HG02970 (cell line): Measurements from ENCODE around the gene SCFD1.
"Not testable (repeated sequence)": the region's sequence is repeated elsewhere in the genome, so short reads cannot be mapped to it uniquely, and the experiment has no call there.

Experiments
- ATAC-seq: cut with Tn5 transposase; IDR thresholded peaks from one replicate; pipeline ENCODE4 v1.9.1; 2021; ENCODE audit warnings: mild to moderate bottlenecking, moderate library complexity, moderate number of reproducible peaks; ENCODE audit not compliant: unreplicated experiment, low FRiP score

The SCFD1 gene, protein sequence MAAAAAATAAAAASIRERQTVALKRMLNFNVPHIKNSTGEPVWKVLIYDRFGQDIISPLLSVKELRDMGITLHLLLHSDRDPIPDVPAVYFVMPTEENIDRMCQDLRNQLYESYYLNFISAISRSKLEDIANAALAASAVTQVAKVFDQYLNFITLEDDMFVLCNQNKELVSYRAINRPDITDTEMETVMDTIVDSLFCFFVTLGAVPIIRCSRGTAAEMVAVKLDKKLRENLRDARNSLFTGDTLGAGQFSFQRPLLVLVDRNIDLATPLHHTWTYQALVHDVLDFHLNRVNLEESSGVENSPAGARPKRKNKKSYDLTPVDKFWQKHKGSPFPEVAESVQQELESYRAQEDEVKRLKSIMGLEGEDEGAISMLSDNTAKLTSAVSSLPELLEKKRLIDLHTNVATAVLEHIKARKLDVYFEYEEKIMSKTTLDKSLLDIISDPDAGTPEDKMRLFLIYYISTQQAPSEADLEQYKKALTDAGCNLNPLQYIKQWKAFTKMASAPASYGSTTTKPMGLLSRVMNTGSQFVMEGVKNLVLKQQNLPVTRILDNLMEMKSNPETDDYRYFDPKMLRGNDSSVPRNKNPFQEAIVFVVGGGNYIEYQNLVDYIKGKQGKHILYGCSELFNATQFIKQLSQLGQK

GRCh38 chr14:30621940-30622830, at the start of gene SCFD1:
Gene SCFD1 (plus strand): TSS chr14:30622319. CDS start chr14:30622339, 20 bp downstream.
- ATAC-seq: peak; percentile 93

DNA sequence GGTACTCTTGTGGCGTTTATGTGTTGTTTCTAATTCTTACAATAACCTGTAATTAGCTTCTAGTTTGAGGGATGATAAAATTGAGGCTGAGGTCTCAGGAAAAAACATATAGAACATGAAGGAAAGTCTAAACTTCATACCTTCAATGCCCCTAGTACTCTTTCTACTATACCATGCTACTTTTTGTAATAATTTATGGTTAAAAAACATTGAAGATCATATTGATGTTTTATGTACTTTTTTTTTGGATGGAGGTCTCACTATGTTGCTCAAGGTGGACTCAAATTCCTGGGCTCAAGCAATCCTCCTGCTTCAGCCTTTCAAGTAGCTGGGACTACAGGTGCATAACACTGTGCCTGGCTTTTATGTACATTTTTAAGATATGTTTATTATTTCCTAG, 49.3 kb upstream of the SCFD1 start:
- ATAC-seq: no peak

DNA sequence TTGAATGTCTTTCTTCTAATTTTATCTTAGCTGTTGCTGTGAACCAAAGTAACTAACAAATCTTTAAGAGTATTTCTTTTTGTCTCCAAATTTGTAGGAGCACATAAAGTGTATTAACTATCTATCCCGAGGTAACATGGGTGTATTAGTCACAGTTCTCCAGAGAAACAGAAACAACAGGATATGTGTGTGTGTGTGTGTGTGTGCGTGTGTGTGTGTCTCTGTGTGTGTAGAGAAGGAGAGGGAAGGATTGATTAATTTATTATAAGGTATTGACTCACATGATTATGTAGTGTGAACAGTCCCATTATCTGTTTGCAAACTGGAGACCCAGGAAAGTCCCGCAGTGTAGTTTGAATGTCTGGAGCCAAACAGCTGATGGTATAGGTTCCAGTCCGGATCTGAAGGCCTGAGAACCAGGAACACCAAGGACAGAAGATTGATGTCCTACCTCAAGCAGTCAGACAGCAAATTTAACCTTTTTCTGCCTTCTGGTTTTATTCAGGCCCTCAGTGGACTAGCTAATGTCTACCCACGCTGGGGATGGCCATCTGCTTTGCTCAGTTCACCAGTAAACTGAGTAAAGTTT, 48.8 kb upstream of the SCFD1 start:
- no peak for ATAC-seq

GRCh38 chr14:30573966-30574365, 48.2 kb upstream of the SCFD1 start:
- ATAC-seq: no peak

- not testable (repeated sequence) for ATAC-seq
These were observed 47.3 kb upstream of the SCFD1 start for GRCh38 chr14:30574777-30575176.

- not testable (repeated sequence) for ATAC-seq
These were observed 45.8 kb upstream of the SCFD1 start for GRCh38 chr14:30576333-30576732.

DNA sequence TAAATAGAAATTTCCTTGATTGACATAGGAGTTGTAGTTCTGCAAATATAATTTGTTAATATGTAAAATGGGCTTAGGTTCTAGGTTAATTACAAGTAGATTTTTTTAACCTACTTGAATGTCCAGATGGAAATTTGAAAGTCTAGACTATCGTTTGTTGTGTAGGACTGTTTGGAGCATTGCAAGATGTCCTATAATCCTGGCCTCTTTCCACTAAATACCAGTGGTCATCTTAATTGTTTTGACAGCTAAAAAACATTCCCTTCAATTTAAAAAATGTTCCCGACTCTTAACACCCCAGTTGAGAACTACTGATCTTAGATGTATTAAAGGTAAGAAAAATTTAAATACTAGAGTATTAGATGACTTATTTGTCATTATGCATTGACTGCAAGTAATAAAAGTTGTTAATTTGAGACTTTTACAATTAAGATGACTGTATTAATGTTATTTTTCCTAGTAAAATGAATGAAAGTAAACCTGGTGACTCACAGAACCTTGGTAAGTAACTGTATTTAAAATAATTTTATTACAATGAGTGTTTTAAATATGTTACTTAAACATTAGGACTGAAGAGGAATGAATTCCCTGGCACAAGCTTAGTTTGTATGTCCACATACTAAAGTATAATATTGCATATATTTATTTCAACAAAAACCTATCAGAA, 41.4 kb upstream of the SCFD1 start:
- no peak for ATAC-seq

DNA sequence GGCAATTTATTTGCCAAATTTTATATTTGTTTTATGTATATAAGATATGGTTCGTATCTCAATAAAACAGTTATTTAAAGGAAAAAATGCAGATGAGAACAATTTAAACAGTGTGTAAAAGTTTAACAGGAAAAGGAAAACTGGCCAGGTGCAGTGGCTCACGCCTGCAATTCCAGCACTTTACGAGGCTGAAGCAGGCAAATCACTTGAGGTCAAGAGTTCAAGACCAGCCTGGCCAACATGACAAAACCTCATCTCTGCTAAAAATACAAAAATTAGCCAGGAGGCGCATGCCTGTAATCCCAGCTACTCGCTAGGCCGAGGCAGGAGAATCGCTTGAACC, 40.9 kb upstream of the SCFD1 start:
- no peak for ATAC-seq

DNA sequence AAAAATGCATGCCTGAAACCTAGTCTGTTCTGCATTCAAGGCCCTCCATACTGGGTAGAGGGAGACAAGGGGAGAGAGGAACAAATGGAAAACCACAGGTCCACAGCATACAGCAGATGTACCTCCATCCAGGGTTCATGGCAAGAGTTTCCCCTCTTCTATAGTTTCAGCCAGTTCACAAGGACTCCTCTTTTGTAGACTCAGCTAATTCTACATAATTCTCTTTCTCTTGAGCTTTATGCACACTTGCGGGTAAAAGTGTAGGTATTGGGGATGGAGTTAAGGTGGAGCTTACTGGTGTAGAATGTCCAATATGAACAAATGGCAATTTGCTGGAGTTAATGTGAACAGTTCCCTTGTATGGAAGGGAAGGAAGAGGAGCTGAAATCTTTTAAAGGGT, 39.7 kb upstream of the SCFD1 start:
- no peak for ATAC-seq

GRCh38 chr14:30584058-30584630, 38.0 kb upstream of the SCFD1 start:
- ATAC-seq: no peak

DNA sequence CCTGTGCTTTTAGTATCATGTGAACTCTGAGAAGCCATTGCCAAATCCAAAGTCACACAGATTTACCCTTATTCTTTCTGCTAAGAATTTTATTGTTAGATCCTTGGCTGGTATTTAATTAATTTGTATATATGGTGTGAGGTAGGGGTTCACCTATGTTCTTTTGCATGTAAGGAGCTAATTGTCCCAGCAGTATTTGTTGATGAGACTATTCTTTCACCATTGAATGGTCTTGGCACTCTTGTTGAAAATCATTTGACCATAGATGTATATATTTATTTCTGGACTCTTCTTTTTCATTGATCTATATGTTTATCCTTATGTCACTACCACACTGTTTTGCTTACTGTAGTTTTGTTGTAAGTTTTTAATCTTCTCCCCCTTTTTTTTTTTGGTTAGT, 36.9 kb upstream of the SCFD1 start:
- ATAC-seq: no peak

- ATAC-seq: no peak
These were observed 35.0 kb upstream of the SCFD1 start for GRCh38 chr14:30587141-30587540.

GRCh38 chr14:30588873-30589272, 33.2 kb upstream of the SCFD1 start:
- no peak for ATAC-seq

- ATAC-seq: no peak
These were observed 25.2 kb upstream of the SCFD1 start for GRCh38 chr14:30596935-30597334.

DNA sequence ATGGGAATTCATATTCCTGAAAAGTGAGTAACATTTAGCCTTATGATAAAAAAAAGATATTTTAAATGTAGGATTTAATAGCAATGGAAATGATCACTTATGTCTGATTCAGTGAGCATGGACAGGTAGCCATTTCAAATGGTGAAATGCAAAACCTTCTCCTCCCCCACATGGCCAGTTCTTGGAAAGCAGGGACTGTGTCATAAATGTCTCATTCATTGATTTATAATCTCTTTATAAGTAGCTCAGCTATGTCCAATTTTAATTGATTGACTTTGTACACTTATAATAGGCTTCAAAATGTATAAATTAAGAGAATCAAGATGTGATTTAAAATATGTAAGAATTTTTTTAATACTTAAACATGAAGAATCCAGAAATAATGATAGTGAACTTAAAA, 24.6 kb upstream of the SCFD1 start:
- ATAC-seq: no peak

DNA sequence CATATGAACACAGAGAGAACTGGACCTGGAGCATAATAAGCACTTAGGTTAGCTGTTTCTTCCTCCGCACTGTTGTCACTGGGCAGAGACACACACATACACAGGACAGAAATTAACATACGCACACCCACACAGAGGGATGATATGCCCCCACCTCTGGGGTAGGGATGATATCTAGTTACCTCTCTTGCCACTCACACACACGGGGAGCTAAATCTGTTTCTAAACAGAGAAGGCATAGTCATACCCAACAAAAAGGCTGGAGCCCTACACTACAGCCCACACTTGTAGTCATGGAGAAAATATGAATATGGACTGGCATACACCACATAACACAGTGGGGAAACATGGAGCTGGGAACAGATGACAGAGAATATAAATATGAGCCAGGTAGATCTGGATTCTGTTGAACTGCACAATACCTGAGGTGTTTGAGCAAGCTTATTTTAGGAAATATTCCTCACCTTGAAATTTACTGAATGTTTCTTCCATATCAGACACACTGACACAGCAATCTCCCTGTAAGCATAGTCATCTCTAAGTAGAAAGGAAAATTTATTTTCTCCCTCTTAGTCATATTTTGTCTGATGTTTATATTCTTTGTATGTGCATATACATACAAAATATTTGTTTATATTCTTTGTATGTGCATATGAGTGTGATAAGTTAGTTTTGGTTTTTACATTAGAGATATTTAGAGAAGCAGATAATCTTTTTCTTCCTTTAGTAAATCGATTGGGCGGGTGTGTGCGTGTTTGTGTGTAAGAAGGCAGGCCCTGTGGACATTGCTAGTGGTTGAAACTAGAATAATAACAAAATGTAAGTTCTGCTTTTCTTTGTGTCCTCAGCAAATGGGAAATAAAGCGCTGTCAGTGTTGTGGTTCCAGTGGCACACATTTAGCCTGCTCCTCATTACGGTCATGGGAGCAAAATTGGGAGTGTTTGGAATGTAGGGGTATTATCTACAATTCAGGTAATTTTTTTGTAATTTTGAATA, 20.9 kb upstream of the SCFD1 start:
- no peak for ATAC-seq

DNA sequence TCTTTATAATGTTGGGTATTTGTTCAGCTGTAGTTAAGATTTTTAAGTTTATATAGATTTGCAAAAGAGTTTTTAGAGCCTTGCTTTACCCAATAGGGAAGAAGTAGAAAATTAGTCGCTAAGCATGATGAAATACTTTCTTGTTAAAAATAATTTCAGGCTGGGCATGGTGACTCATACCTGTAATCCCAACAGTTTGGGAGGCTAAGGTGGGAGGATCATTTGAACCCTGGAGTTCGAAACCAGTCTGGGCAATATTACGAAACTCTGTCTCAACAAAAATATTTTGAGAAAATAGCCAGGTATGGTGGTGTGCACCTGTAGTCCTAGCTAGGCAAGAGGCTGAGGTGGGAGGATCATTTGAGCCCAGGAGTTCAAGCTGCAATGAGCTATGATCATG, 18.7 kb upstream of the SCFD1 start:
- ATAC-seq: no peak

DNA sequence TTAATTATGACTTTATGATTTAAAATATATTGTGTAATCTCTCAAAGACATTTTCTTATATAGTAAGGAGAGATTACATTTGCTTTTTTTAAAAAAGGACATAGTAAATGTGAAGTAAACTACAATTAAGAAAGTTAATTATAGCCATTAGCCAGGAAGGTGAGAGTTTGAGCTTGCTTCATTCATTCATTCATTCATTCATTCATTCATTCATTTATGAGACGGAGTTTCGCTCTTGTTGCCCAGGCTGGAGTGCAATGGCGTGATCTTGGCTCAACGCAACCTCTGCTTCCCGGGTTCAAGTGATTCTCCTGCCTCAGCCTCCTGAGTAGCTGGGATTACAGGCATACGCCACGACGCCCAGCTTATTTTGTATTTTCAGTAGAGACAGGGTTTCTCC, 17.4 kb upstream of the SCFD1 start:
- not testable (repeated sequence) for ATAC-seq
